DOHH2 (cell line): Measurements from ENCODE around the gene CDS1.

ENCODE experiments used
- H3F3A ChIP-seq: fragments of 200-600 bp; sonication (generic), shearing (Covaris generic); 2 replicates; pipeline ENCODE4 v1.6.0; 2016; ENCODE audit warnings: antibody characterized with exemption, mild to moderate bottlenecking; ENCODE audit not compliant: control insufficient read depth, insufficient read depth
- H3K27ac ChIP-seq: fragments of 200-600 bp; sonication (generic); 2 replicates; pipeline ENCODE4 v1.5.1; 2014; ENCODE audit warnings: low read depth, mild to moderate bottlenecking, low read length, moderate library complexity
- H3K27me3 ChIP-seq: fragments of 200-600 bp; sonication (generic); 2 replicates; pipeline ENCODE4 v1.6.1; 2014; ENCODE audit warnings: mild to moderate bottlenecking, low read length, mixed read lengths; ENCODE audit not compliant: control insufficient read depth
- H3K36me3 ChIP-seq: fragments of 200-600 bp; sonication (generic); 2 replicates; pipeline ENCODE4 v1.6.1; 2014; ENCODE audit warnings: mild to moderate bottlenecking, low read length, moderate library complexity, mixed read lengths; ENCODE audit not compliant: control insufficient read depth
- H3K4me1 ChIP-seq: fragments of 200-600 bp; sonication (generic); 2 replicates; pipeline ENCODE4 v1.6.1; 2014; ENCODE audit warnings: mild to moderate bottlenecking, low read length, mixed read lengths; ENCODE audit not compliant: control insufficient read depth
- H3K4me2 ChIP-seq: fragments of 200-600 bp; sonication (generic); 2 replicates; pipeline ENCODE4 v1.6.0; 2014; ENCODE audit warnings: mild to moderate bottlenecking, low read length, moderate library complexity
- H3K4me3 ChIP-seq: fragments of 200-600 bp; sonication (generic); 2 replicates; pipeline ENCODE4 v1.5.1; 2014; ENCODE audit warnings: mild to moderate bottlenecking, low read length, mixed read lengths
- H3K79me2 ChIP-seq: fragments of 200-600 bp; sonication (generic); 2 replicates; pipeline ENCODE4 v1.6.1; 2014; ENCODE audit warnings: mild to moderate bottlenecking, low read length, mixed read lengths; ENCODE audit not compliant: control insufficient read depth
- H3K9me2 ChIP-seq: fragments of 200-600 bp; sonication (generic); replicated peaks from 2 replicates; pipeline ENCODE4 v1.6.1; 2014; ENCODE audit warnings: mild to moderate bottlenecking, low read length, mixed read lengths; ENCODE audit not compliant: control insufficient read depth
- H3K9me3 ChIP-seq: fragments of 200-600 bp; sonication (generic); 2 replicates; pipeline ENCODE4 v1.6.1; 2014; ENCODE audit warnings: antibody characterized with exemption, low read length, mixed read lengths; ENCODE audit not compliant: control insufficient read depth, insufficient read depth
- H4K20me1 ChIP-seq: fragments of 200-600 bp; sonication (generic); 2 replicates; pipeline ENCODE4 v1.6.0; 2014; ENCODE audit warnings: low read depth, mild to moderate bottlenecking, antibody characterized with exemption, low read length, moderate library complexity; ENCODE audit not compliant: control insufficient read depth, insufficient read depth
- CTCF ChIP-seq: fragments of 200-600 bp; sonication (generic); IDR thresholded peaks from one replicate; pipeline ENCODE4 v1.5.1; 2014; ENCODE audit warnings: antibody characterized with exemption, mild to moderate bottlenecking, low read depth, low read length; ENCODE audit not compliant: poor library complexity, severe bottlenecking
- EZH2phosphoT487 ChIP-seq: fragments of 200-600 bp; sonication (generic); IDR thresholded peaks from 2 replicates; pipeline ENCODE4 v1.6.1; 2017; ENCODE audit warnings: borderline replicate concordance, mild to moderate bottlenecking, antibody characterized with exemption, low read length, moderate library complexity, mixed read lengths

The CDS1 gene

GRCh38 chr4:84672177-84672576 is 89.2 kb downstream of the CDS1 start:
- TF ChIP-seq CTCF (no peak), EZH2phosphoT487 (no peak)

GRCh38 chr4:84673475-84674240 is 90.7 kb downstream of the CDS1 start:
- H3K9me3 ChIP-seq, result no peaks in the 10 kb centered on the region
- H3K9me2 ChIP-seq, result no peaks in the 10 kb centered on the region
- H4K20me1 ChIP-seq, result no peaks in the 10 kb centered on the region
- no peaks in the 10 kb centered on the region for H3K4me1 ChIP-seq
- TF ChIP-seq EZH2phosphoT487, result no peak
- no peak for TF ChIP-seq CTCF
- no peak overlapping the region for H3K4me2 ChIP-seq
- H3K4me3 ChIP-seq, result no peak overlapping the region
- no peaks in the 10 kb centered on the region for H3K27me3 ChIP-seq
- H3K79me2 ChIP-seq, result no peaks in the 10 kb centered on the region
- H3K27ac ChIP-seq, result no peak overlapping the region
- H3K36me3 ChIP-seq, result no peaks in the 10 kb centered on the region
- H3F3A ChIP-seq, result no peaks in the 10 kb centered on the region

More at GRCh38 chr4:84672177-84672576, 89.2 kb downstream of the CDS1 start:
- H3K4me1 ChIP-seq, result no peaks in the 10 kb centered on the region
- no peak overlapping the region for H3K27ac ChIP-seq
- no peaks in the 10 kb centered on the region for H3K79me2 ChIP-seq
- no peak overlapping the region for H3K4me3 ChIP-seq
- no peak overlapping the region for H3K4me2 ChIP-seq
- H3K9me2 ChIP-seq, result no peaks in the 10 kb centered on the region
- H4K20me1 ChIP-seq, result no peaks in the 10 kb centered on the region
- no peaks in the 10 kb centered on the region for H3K27me3 ChIP-seq
- no peaks in the 10 kb centered on the region for H3F3A ChIP-seq
- no peaks in the 10 kb centered on the region for H3K36me3 ChIP-seq
- H3K9me3 ChIP-seq, result no peaks in the 10 kb centered on the region

GRCh38 chr4:84677093-84677492 is 94.2 kb downstream of the CDS1 start:
- no peak overlapping the region for H3K4me3 ChIP-seq
- H3K79me2 ChIP-seq, result no peaks in the 10 kb centered on the region
- no peak for TF ChIP-seq EZH2phosphoT487
- TF ChIP-seq CTCF, result no peak

More at GRCh38 chr4:84677093-84677492, 94.2 kb downstream of the CDS1 start:
- Histone ChIP-seq H3K27ac (no peak overlapping the region), H3K4me2 (no peak overlapping the region), H3K9me3 (no peaks in the 10 kb centered on the region), H3K36me3 (no peaks in the 10 kb centered on the region), H3K4me1 (no peaks in the 10 kb centered on the region), H3K27me3 (no peaks in the 10 kb centered on the region), H3F3A (no peaks in the 10 kb centered on the region), H3K9me2 (no peaks in the 10 kb centered on the region), H4K20me1 (no peaks in the 10 kb centered on the region)
